GM12878 (cell line): Measurements from ENCODE around the gene FOLR2. TPM values are rescaled to one million over a fixed set of nuclear protein-coding genes. Genes with fewer than 3 reads are reported as not detected.

Experiments used
- ATAC-seq: fragments of 200-7000 bp; cut with Tn5 transposase; 3 replicates; pipeline ENCODE4 v1.9.1; 2020; ENCODE audit warnings: mild to moderate bottlenecking, moderate library complexity
- BruUV-seq: library from RNA; stranded (reverse); fragments of 400-500 nt; replicated peaks from 2 replicates; lab custom pipeline; 2021; lab: Mats Ljungman, UMichigan
- CTCF ChIA-PET: fragments of 300-600 bp; sonication (Branson Sonifier 250); formaldehyde crosslinking; extraction: SDS; loops from one replicate; lab custom pipeline; 2021; ENCODE audit warnings: inconsistent platforms; lab: Yijun Ruan, JAX
- POLR2A ChIA-PET: fragments of 350-600 bp; formaldehyde crosslinking; extraction: SDS; loops from one replicate; lab custom pipeline; 2021; ENCODE audit warnings: inconsistent platforms; lab: Charles Lee
- RAD21 ChIA-PET: fragments of 300-600 bp; sonication (Branson Sonifier 250); formaldehyde crosslinking; loops from one replicate; lab custom pipeline; 2023; ENCODE audit warnings: antibody characterized with exemption; ENCODE audit not compliant: unreplicated experiment; lab: Charles Lee
- SMC1A ChIA-PET: fragments of 300-600 bp; sonication (Branson Sonifier 250); formaldehyde crosslinking; loops from one replicate; lab custom pipeline; 2023; ENCODE audit not compliant: unreplicated experiment, uncharacterized antibody; lab: Charles Lee
- DNase-seq: peaks from one replicate; pipeline ENCODE4 v3.0.0-alpha.2; 2011; ENCODE audit warnings: low read depth, low spot score
- FAIRE-seq: peaks from 3 replicates; lab custom pipeline; 2011; peaks lifted over from hg19 to GRCh38; lab: Jason Lieb, UNC
- H2AFZ ChIP-seq: 2 replicates; pipeline ENCODE4 v1.6.0; 2011; ENCODE audit warnings: low read depth, low read length, control low read depth; ENCODE audit not compliant: control insufficient read depth
- H3K27ac ChIP-seq: 2 replicates; pipeline ENCODE4 v1.5.1; 2011; ENCODE audit warnings: control low read depth; ENCODE audit not compliant: control insufficient read depth, insufficient read depth
- H3K27me3 ChIP-seq, 2 experiments: replicated peaks in 1 of 2; 2 replicates each; pipeline versions ENCODE4 v1.6.0 to v1.6.1; 2011; ENCODE audit warnings: low read length in 1 of 2; ENCODE audit not compliant: control insufficient read depth in 2 of 2, insufficient read depth in 2 of 2
- H3K36me3 ChIP-seq, 2 experiments: 2 replicates each; pipeline ENCODE4 v1.5.1; 2011; ENCODE audit warnings: low read length in 1 of 2; ENCODE audit not compliant: control insufficient read depth in 2 of 2, insufficient read depth in 2 of 2
- H3K4me1 ChIP-seq: 2 replicates; pipeline ENCODE4 v1.6.1; 2011; ENCODE audit warnings: mild to moderate bottlenecking, low read length, moderate library complexity, mixed read lengths; ENCODE audit not compliant: control insufficient read depth, insufficient read depth
- H3K4me2 ChIP-seq: 2 replicates; pipeline ENCODE4 v1.6.0; 2011; ENCODE audit warnings: control low read depth; ENCODE audit not compliant: control insufficient read depth, insufficient read depth
- H3K4me3 ChIP-seq: fragments of 200-600 bp; sonication (generic); 2 replicates; pipeline ENCODE4 v1.5.1; 2016
- H3K79me2 ChIP-seq: 2 replicates; pipeline ENCODE4 v1.6.0; 2011; ENCODE audit warnings: low read length; ENCODE audit not compliant: control insufficient read depth, insufficient read depth
- H3K9ac ChIP-seq: 2 replicates; pipeline ENCODE4 v1.8.0; 2011; ENCODE audit warnings: low read length, control low read depth, mixed read lengths; ENCODE audit not compliant: control insufficient read depth, insufficient read depth
- H3K9me3 ChIP-seq: replicated peaks from 3 replicates; pipeline ENCODE4 v1.5.1; 2011; ENCODE audit warnings: mild to moderate bottlenecking, low read length; ENCODE audit not compliant: control insufficient read depth, insufficient read depth
- H4K20me1 ChIP-seq: 2 replicates; pipeline ENCODE4 v1.6.0; 2011; ENCODE audit not compliant: control insufficient read depth, insufficient read depth
- CBX3 ChIP-seq: fragments of 200-600 bp; sonication (generic); IDR thresholded peaks from 2 replicates; pipeline ENCODE4 v1.6.1; 2016; ENCODE audit warnings: low read depth, borderline replicate concordance
- MEF2B ChIP-seq: fragments of 450-650 bp; IDR thresholded peaks from 2 replicates; pipeline ENCODE4 v1.6.1; 2018; ENCODE audit warnings: mild to moderate bottlenecking, moderate library complexity; ENCODE audit not compliant: partially characterized antibody, poor library complexity, severe bottlenecking
- NBN ChIP-seq: fragments of 450-650 bp; IDR thresholded peaks from 2 replicates; pipeline ENCODE4 v1.6.1; 2016
- NFXL1 ChIP-seq: fragments of 450-650 bp; IDR thresholded peaks from 2 replicates; pipeline ENCODE4 v1.6.1; 2017; ENCODE audit warnings: antibody characterized with exemption, mild to moderate bottlenecking, borderline replicate concordance
- RELB ChIP-seq: fragments of 450-650 bp; IDR thresholded peaks from 2 replicates; pipeline ENCODE4 v1.6.1; 2017; ENCODE audit warnings: low read depth, mild to moderate bottlenecking, moderate library complexity
- SPI1 ChIP-seq: IDR thresholded peaks from 2 replicates; pipeline ENCODE4 v1.6.1; 2011; ENCODE audit warnings: low read depth, mild to moderate bottlenecking, low read length, moderate library complexity, borderline replicate concordance; ENCODE audit not compliant: insufficient read depth
- SUPT20H ChIP-seq: IDR thresholded peaks from 2 replicates; pipeline ENCODE4 v1.6.1; 2011; ENCODE audit warnings: low read depth, mild to moderate bottlenecking, low read length, moderate library complexity, borderline replicate concordance; ENCODE audit not compliant: control insufficient read depth
- TCF12 ChIP-seq: IDR thresholded peaks from 2 replicates; pipeline ENCODE4 v1.6.1; 2011; ENCODE audit warnings: low read depth, mild to moderate bottlenecking, low read length
- TCF3 ChIP-seq: IDR thresholded peaks from 2 replicates; pipeline ENCODE4 v1.6.1; 2012; ENCODE audit warnings: low read depth, mild to moderate bottlenecking, low read length, borderline replicate concordance; ENCODE audit not compliant: insufficient read depth
- TCF7 ChIP-seq: IDR thresholded peaks from 2 replicates; pipeline ENCODE4 v1.6.1; 2014; ENCODE audit warnings: antibody characterized with exemption, borderline replicate concordance
- ZBTB11 ChIP-seq: fragments of 450-650 bp; formaldehyde crosslinking; IDR thresholded peaks from 2 replicates; pipeline ENCODE4 v1.5.0; 2022; ENCODE audit warnings: mild to moderate bottlenecking, missing genetic modification characterization
- WGBS: methylation state at CpG from one replicate; pipeline ENCODE4 v1.1.6; 2016; ENCODE audit warnings: low lambda C conversion rate; ENCODE audit not compliant: insufficient replicate concordance, insufficient coverage; ENCODE audit errors: missing lambda C conversion rate; 5-methylcytosine and 5-hydroxymethylcytosine counted together
- in situ Hi-C: fragments of 300-500 bp; cut with MboI; formaldehyde crosslinking; loops from 9 replicates; pipeline ENCODE4 v1.14.3; 2018; ENCODE audit warnings: mixed read lengths
- intact Hi-C: fragments of 100-400 bp; cut with micrococcal nuclease; formaldehyde crosslinking; loops from one replicate; pipeline ENCODE4 v1.14.2; 2022; ENCODE audit not compliant: unreplicated experiment
- polyA plus RNA-seq, 11 experiments: library from polyadenylated mRNA; depleted of rRNA in 4 of 11; unstranded in 6 of 11; stranded (reverse) in 5 of 11; fragments of >200 nt; fragmentation: Nextera tagmentation in 4 of 11; fragmentation: Illumina TruSeq in 1 of 11; extraction: Ambion mirVana in 4 of 11; extraction: Trizol in 1 of 11; gene quantifications; 1 replicate in 1 of 11; 2 replicates in 10 of 11; pipeline versions ENCODE4 v1.2.1 to v1.2.3, GENCODE V29; 2011 to 2016; ENCODE audit warnings: inconsistent platforms in 2 of 11, missing spikeins in 2 of 11, low read depth in 1 of 11
- total RNA-seq, 4 experiments: library from RNA; depleted of rRNA in 3 of 4; stranded (reverse); fragments of >200 nt in 3 of 4; fragmentation: Illumina TruSeq in 1 of 4; extraction: Trizol in 1 of 4; gene quantifications; 2 replicates each; pipeline versions ENCODE4 v1.2.1 to v1.2.3, GENCODE V29; 2013 to 2021
- TF ChIP-seq, protein P1 (sequence below): IDR thresholded peaks from 2 replicates; pipeline ENCODE4 v1.6.1; 2012; ENCODE audit warnings: mild to moderate bottlenecking, low read depth, low read length

The FOLR2 gene
- total and polyA plus RNA-seq, 10 of the 15 experiments (the other 5 are each of a cell fraction or from before 2014, with no cell fraction given), result 0.10 to 11.1 (median 1.9) TPM

GRCh38 chr11:72202571-72202970 lies 14.0 kb upstream of the FOLR2 start:
- DNase-seq (no peak), FAIRE-seq (no peak)
- ChIA-PET RAD21 (interaction anchor here (0.7 kb wide), 1 partner anchor 227 kb away, joined by 3 read pairs; no protein-coding TSS in a partner anchor), SMC1A (no interaction called here)
- no peaks in the 10 kb centered on the region for H4K20me1 ChIP-seq
- no peaks in the 10 kb centered on the region for H3K36me3 ChIP-seq
- no peak overlapping the region for H3K4me2 ChIP-seq
- 78% methylated on average over 4 of the region's 6 CpGs for WGBS
- no peaks in the 10 kb centered on the region for H3K27me3 ChIP-seq
- H2AFZ ChIP-seq, result no peak overlapping the region
- H3K4me3 ChIP-seq, result no peak overlapping the region
- H3K9me3 ChIP-seq, result no peaks in the 10 kb centered on the region
- H3K27ac ChIP-seq, result no peak overlapping the region
- H3K79me2 ChIP-seq, result no peaks in the 10 kb centered on the region
- TF ChIP-seq, protein P1, sequence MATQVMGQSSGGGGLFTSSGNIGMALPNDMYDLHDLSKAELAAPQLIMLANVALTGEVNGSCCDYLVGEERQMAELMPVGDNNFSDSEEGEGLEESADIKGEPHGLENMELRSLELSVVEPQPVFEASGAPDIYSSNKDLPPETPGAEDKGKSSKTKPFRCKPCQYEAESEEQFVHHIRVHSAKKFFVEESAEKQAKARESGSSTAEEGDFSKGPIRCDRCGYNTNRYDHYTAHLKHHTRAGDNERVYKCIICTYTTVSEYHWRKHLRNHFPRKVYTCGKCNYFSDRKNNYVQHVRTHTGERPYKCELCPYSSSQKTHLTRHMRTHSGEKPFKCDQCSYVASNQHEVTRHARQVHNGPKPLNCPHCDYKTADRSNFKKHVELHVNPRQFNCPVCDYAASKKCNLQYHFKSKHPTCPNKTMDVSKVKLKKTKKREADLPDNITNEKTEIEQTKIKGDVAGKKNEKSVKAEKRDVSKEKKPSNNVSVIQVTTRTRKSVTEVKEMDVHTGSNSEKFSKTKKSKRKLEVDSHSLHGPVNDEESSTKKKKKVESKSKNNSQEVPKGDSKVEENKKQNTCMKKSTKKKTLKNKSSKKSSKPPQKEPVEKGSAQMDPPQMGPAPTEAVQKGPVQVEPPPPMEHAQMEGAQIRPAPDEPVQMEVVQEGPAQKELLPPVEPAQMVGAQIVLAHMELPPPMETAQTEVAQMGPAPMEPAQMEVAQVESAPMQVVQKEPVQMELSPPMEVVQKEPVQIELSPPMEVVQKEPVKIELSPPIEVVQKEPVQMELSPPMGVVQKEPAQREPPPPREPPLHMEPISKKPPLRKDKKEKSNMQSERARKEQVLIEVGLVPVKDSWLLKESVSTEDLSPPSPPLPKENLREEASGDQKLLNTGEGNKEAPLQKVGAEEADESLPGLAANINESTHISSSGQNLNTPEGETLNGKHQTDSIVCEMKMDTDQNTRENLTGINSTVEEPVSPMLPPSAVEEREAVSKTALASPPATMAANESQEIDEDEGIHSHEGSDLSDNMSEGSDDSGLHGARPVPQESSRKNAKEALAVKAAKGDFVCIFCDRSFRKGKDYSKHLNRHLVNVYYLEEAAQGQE, result no peak
- TF ChIP-seq NFXL1 (no peak), CBX3 (no peak), TCF12 (no peak), TCF3 (no peak), NBN (no peak), ZBTB11 (no peak), SUPT20H (no peak), RELB (no peak), TCF7 (no peak), MEF2B (no peak), SPI1 (no peak)
- TF ChIP-seq, all 136 proteins: peak for 0
- ChIA-PET POLR2A (no interaction called here), CTCF (no interaction called here)
- Histone ChIP-seq H3K4me1 (peaks cover 2% of the 10 kb centered on the region; the same call in 1 of the 2 replicates), H3K9ac (no peak overlapping the region)
- no peak for ATAC-seq
- BruUV-seq, result no TSS peak
- in situ Hi-C loops (no loop called here), intact Hi-C loops (no loop called here)
